SK-N-MC (cell line): ENCODE results near the gene SLC12A8.
A peak's percentile ranks its signal among the peaks of the same experiment; 100 is the strongest.

Experiments
- DNase-seq: peaks from one replicate; pipeline ENCODE4 v3.0.0-alpha.2; 2011; ENCODE audit warnings: low read depth, low spot score
- H3K27ac ChIP-seq: fragments of 200-600 bp; sonication (generic); 2 replicates; pipeline ENCODE4 v1.5.1; 2016; ENCODE audit warnings: mixed run types
- H3K36me3 ChIP-seq: fragments of 200-600 bp; sonication (generic); 2 replicates; pipeline ENCODE4 v1.6.1; 2017; ENCODE audit warnings: antibody characterized with exemption, low read length, mixed read lengths; ENCODE audit not compliant: insufficient read depth
- H3K4me3 ChIP-seq: fragments of 200-600 bp; sonication (generic); 2 replicates; pipeline ENCODE4 v1.5.1; 2016
- H3K9ac ChIP-seq: fragments of 200-600 bp; sonication (generic); 2 replicates; pipeline ENCODE4 v1.8.0; 2017; ENCODE audit warnings: mixed run types, mixed read lengths; ENCODE audit not compliant: insufficient read length
- H3K9me3 ChIP-seq: fragments of 200-600 bp; sonication (generic); 2 replicates; pipeline ENCODE4 v1.6.1; 2017; ENCODE audit warnings: low read depth, mild to moderate bottlenecking, antibody characterized with exemption, low read length, moderate library complexity, mixed read lengths
- EZH2 ChIP-seq: fragments of 200-600 bp; sonication (generic); IDR thresholded peaks from one replicate; pipeline ENCODE4 v1.6.1; 2017; ENCODE audit warnings: antibody characterized with exemption
- FOXP2 ChIP-seq: optimal IDR thresholded peaks from 2 replicates; pipeline ENCODE3; 2011; ENCODE audit warnings: mild to moderate bottlenecking, moderate library complexity; ENCODE audit not compliant: insufficient read depth; ENCODE audit errors: extremely low read length, control extremely low read depth
- POLR2AphosphoS5 ChIP-seq: IDR thresholded peaks from 2 replicates; pipeline ENCODE4 v1.6.1; 2012; ENCODE audit warnings: mild to moderate bottlenecking, low read depth, low read length, borderline replicate concordance

Gene SLC12A8

GRCh38 chr3:125207949-125208568 is 4.5 kb downstream of the SLC12A8 start:
- Histone ChIP-seq H3K4me3 (no peak overlapping the region), H3K9me3 (no peaks in the 10 kb centered on the region), H3K9ac (no peak overlapping the region), H3K27ac (no peak overlapping the region), H3K36me3 (no peaks in the 10 kb centered on the region)
- TF ChIP-seq FOXP2 (no peak), EZH2 (no peak), POLR2AphosphoS5 (no peak)
- DNase-seq: no peak

- no peak for DNase-seq
- no peak overlapping the region for H3K27ac ChIP-seq
- no peak for TF ChIP-seq POLR2AphosphoS5
- no peak for TF ChIP-seq FOXP2
- TF ChIP-seq EZH2: no peak
- no peaks in the 10 kb centered on the region for H3K9me3 ChIP-seq
- no peaks in the 10 kb centered on the region for H3K36me3 ChIP-seq
- no peak overlapping the region for H3K4me3 ChIP-seq
- no peak overlapping the region for H3K9ac ChIP-seq
Measured at GRCh38 chr3:125207507-125207906, 5.0 kb downstream of the SLC12A8 start.

- H3K4me3 ChIP-seq: no peak overlapping the region
- TF ChIP-seq POLR2AphosphoS5 (no peak), FOXP2 (no peak), EZH2 (no peak)
- H3K27ac ChIP-seq: no peak overlapping the region
- H3K9ac ChIP-seq: no peak overlapping the region
- H3K36me3 ChIP-seq: no peaks in the 10 kb centered on the region
- no peaks in the 10 kb centered on the region for H3K9me3 ChIP-seq
- no peak for DNase-seq
Measured at GRCh38 chr3:125206934-125207333, 5.6 kb downstream of the SLC12A8 start.

- no peak overlapping the region for H3K4me3 ChIP-seq
- TF ChIP-seq FOXP2: no peak
- no peak for TF ChIP-seq EZH2
- no peak for TF ChIP-seq POLR2AphosphoS5
- no peak for DNase-seq
- H3K36me3 ChIP-seq: no peaks in the 10 kb centered on the region
- no peak overlapping the region for H3K9ac ChIP-seq
- no peak overlapping the region for H3K27ac ChIP-seq
- no peaks in the 10 kb centered on the region for H3K9me3 ChIP-seq
Measured at GRCh38 chr3:125203731-125204130, 8.8 kb downstream of the SLC12A8 start.

- Histone ChIP-seq H3K9me3 (no peaks in the 10 kb centered on the region), H3K4me3 (no peak overlapping the region), H3K27ac (no peak overlapping the region), H3K36me3 (no peaks in the 10 kb centered on the region), H3K9ac (no peak overlapping the region)
- no peak for TF ChIP-seq FOXP2
- peak; percentile 37 for DNase-seq
Measured at GRCh38 chr3:125202197-125202596, 10.4 kb downstream of the SLC12A8 start.

- Histone ChIP-seq H3K4me3 (no peak overlapping the region), H3K27ac (no peak overlapping the region), H3K9ac (no peak overlapping the region), H3K9me3 (no peaks in the 10 kb centered on the region), H3K36me3 (no peaks in the 10 kb centered on the region)
- DNase-seq: no peak
- TF ChIP-seq EZH2 (no peak), FOXP2 (no peak), POLR2AphosphoS5 (no peak)
Measured at GRCh38 chr3:125200731-125201139, 11.8 kb downstream of the SLC12A8 start.

GRCh38 chr3:125194849-125195601 is 17.5 kb downstream of the SLC12A8 start:
- Histone ChIP-seq H3K27ac (no peak overlapping the region), H3K36me3 (no peaks in the 10 kb centered on the region), H3K4me3 (no peak overlapping the region), H3K9ac (no peak overlapping the region), H3K9me3 (no peaks in the 10 kb centered on the region)
- TF ChIP-seq FOXP2 (peak; percentile 38), POLR2AphosphoS5 (no peak)
- DNase-seq: no peak

GRCh38 chr3:125194061-125194848 is 18.3 kb downstream of the SLC12A8 start:
- Histone ChIP-seq H3K36me3 (no peaks in the 10 kb centered on the region), H3K4me3 (no peak overlapping the region), H3K9me3 (no peaks in the 10 kb centered on the region), H3K9ac (no peak overlapping the region), H3K27ac (no peak overlapping the region)
- no peak for DNase-seq
- TF ChIP-seq POLR2AphosphoS5 (no peak), FOXP2 (no peak), EZH2 (no peak)
